Heart left ventricle (tissue), 16 donors: Measurements from ENCODE around the gene WWC1. TPM values are rescaled to one million over a fixed set of nuclear protein-coding genes. Genes with fewer than 3 reads are reported as not detected.
A peak's percentile ranks its signal among the peaks of the same experiment; 100 is the strongest.
"Not testable (repeated sequence)": the region's sequence is repeated elsewhere in the genome, so short reads cannot be mapped to it uniquely, and the experiment has no call there.

Source experiments
- ATAC-seq, 4 donors: fragments of 200-7000 bp; cut with Tn5 transposase; one replicate each; pipeline ENCODE4 v1.9.1; 2020 to 2022; ENCODE audit warnings: moderate library complexity in 4 of 4, mild to moderate bottlenecking in 3 of 4, moderate number of reproducible peaks in 1 of 4
- DNase-seq, 5 donors: peaks; one replicate each; pipeline ENCODE4 v3.0.0-alpha.2; 2020
- H3K27ac ChIP-seq, 12 donors: fragments of 200-600 bp; sonication (generic) in 4 of 12; one replicate each; pipeline versions ENCODE4 v1.5.0 to v1.8.0; 2016 to 2022; ENCODE audit warnings: mild to moderate bottlenecking in 2 of 12
- H3K27me3 ChIP-seq, 9 donors: fragments of 200-600 bp; sonication (generic) in 2 of 9; one replicate each; pipeline versions ENCODE4 v1.5.1 to v1.8.0; 2016 to 2022; ENCODE audit warnings: mild to moderate bottlenecking in 3 of 9
- H3K36me3 ChIP-seq, 9 donors: fragments of 200-600 bp; sonication (generic) in 2 of 9; one replicate each; pipeline versions ENCODE4 v1.5.0 to v1.8.0; 2018 to 2022; ENCODE audit warnings: mild to moderate bottlenecking in 2 of 9
- H3K4me1 ChIP-seq, 12 donors: fragments of 200-600 bp; sonication (generic) in 4 of 12; one replicate each; pipeline versions ENCODE4 v1.5.0 to v1.8.0; 2016 to 2022; ENCODE audit warnings: mild to moderate bottlenecking in 3 of 12
- H3K4me3 ChIP-seq, 12 donors: fragments of 200-600 bp; sonication (generic) in 4 of 12; one replicate each; pipeline versions ENCODE4 v1.5.0 to v1.8.0; 2017 to 2022; ENCODE audit warnings: mild to moderate bottlenecking in 9 of 12, moderate library complexity in 4 of 12
- H3K9me3 ChIP-seq, 12 donors: fragments of 200-600 bp; sonication (generic) in 4 of 12; one replicate each; pipeline versions ENCODE4 v1.5.0 to v1.8.0; 2016 to 2022; ENCODE audit warnings: mild to moderate bottlenecking in 1 of 12
- CTCF ChIP-seq, 12 donors: fragments of 200-600 bp; sonication (generic) in 4 of 12; IDR thresholded peaks; one replicate each; pipeline versions ENCODE4 v1.5.0 to v1.8.0; 2018 to 2022; ENCODE audit warnings: antibody characterized with exemption in 12 of 12, mild to moderate bottlenecking in 5 of 12
- POLR2A ChIP-seq, 2 donors: fragments of 450-650 bp; IDR thresholded peaks; one replicate each; pipeline ENCODE4 v1.6.1; 2017; ENCODE audit warnings: antibody characterized with exemption in 2 of 2, mild to moderate bottlenecking in 2 of 2, moderate library complexity in 2 of 2
- WGBS, 4 donors: extraction: QIAGEN DNeasy Blood & Tissue Kit in 2 of 4; methylation state at CpG; one replicate each; pipeline versions ENCODE4 v1.1.5 to v1.1.7; 2013 to 2018; 5-methylcytosine and 5-hydroxymethylcytosine counted together
- intact Hi-C, 10 donors: fragments of 100-400 bp; cut with DNase I; formaldehyde crosslinking; loops; one replicate each; pipeline versions ENCODE4 v1.11.1 to v1.14.2; 2022
- polyA plus RNA-seq, 2 donors: library from polyadenylated mRNA; stranded (reverse); fragments of 200-250 nt; gene quantifications; one replicate each; pipeline ENCODE4 v1.2.3, GENCODE V29; 2013
- total RNA-seq, 9 donors: library from RNA; depleted of rRNA in 2 of 9; stranded (reverse); fragments of >200 nt in 2 of 9; fragmentation: NEBNext Ultra II Directional in 3 of 9; extraction: Animal tissue kit (Norgen Biotek cat#: 25700) in 3 of 9; gene quantifications; one replicate each; pipeline versions ENCODE4 v1.1.0 to v1.2.4, GENCODE V29; 2016 to 2023
- donor health status: ischemic (EF 13 %, LVEDD 7.1; RV severe dilation, severe dysfunction).
- donor health status: healthy with polysubstance abuse.
- donor health status: DM: no; HTN: yes; CAD: no.
- donor health status: DM: no; HTN: no; CAD: no.
- donor health status: ischemic (EF 25% LVEDD 6.9; RV normal size, moderate dysfunction).
- donor health status: ischemic (EF 25% LVEDD 5.7; RV mildly dilated, moderate dysfunction).
- donor health status: healthy.
- donor health status: DM: yes; HTN: yes; CAD: no.
- donor health status: ischemic (EF 35%, LVEDD 5.7; RV mildly dilated, moderate dysfunction).
- donor health status: nonischemic (EF 11% LVEDD 7.7; RV severe dilation, severe dysfunction).
- donor health status: DM: yes; HTN: yes; CAD: no.
- donor health status: PGD.
- donor health status: ischemic (EF 29% LVEDD 5.4; RV normal size, mild dysfunction).
- donor health status: nonischemic (EF 23%, LVEDD 6.1; RV moderate dilation, normal function).

WWC1 gene
- total and polyA plus RNA-seq, 11 donors, result 0.23 to 21.5 (median 1.7) TPM

GRCh38 chr5:168432903-168433302, 141.5 kb downstream of the WWC1 start:
- Histone ChIP-seq H3K36me3 (no peaks in the 10 kb centered on the region), H3K27ac (no peak overlapping the region), H3K9me3 (no peaks in the 10 kb centered on the region), H3K27me3 (no peaks in the 10 kb centered on the region), H3K4me3 (no peak overlapping the region), H3K4me1 (no peaks in the 10 kb centered on the region)
- WGBS, 4 donors, result 87 to 91% (median 88%) methylated on average over 4 of the region's 4 CpGs
- ATAC-seq (no peak), DNase-seq (no peak)
- intact Hi-C loops, result no loop called here
- TF ChIP-seq CTCF (IDR thresholded peaks at IDR 0.05), result no peak
- no peak for TF ChIP-seq POLR2A (IDR thresholded peaks at IDR 0.05)

- no peaks in the 10 kb centered on the region for H3K36me3 ChIP-seq
- DNase-seq (no peak), ATAC-seq (peak in 1 of 4 donors; percentile 16)
- no peaks in the 10 kb centered on the region for H3K9me3 ChIP-seq
- TF ChIP-seq CTCF (IDR thresholded peaks at IDR 0.05), result no peak
- no peak for TF ChIP-seq POLR2A (IDR thresholded peaks at IDR 0.05)
- no peaks in the 10 kb centered on the region for H3K4me1 ChIP-seq
- intact Hi-C loops, result no loop called here
- 50 to 59% (median 54%) methylated on average over 7 to 9 of the region's 9 CpGs for WGBS, 4 donors
- no peak overlapping the region for H3K4me3 ChIP-seq
- no peak overlapping the region for H3K27ac ChIP-seq
- no peaks in the 10 kb centered on the region for H3K27me3 ChIP-seq
These were observed 142.6 kb downstream of the WWC1 start for GRCh38 chr5:168434001-168434400.

GRCh38 chr5:168434746-168435321, 143.4 kb downstream of the WWC1 start:
- no peak for TF ChIP-seq CTCF (IDR thresholded peaks at IDR 0.05)
- no peak for TF ChIP-seq POLR2A (IDR thresholded peaks at IDR 0.05)
- Histone ChIP-seq H3K4me3 (no peak overlapping the region), H3K9me3 (no peaks in the 10 kb centered on the region), H3K4me1 (no peaks in the 10 kb centered on the region), H3K36me3 (no peaks in the 10 kb centered on the region), H3K27ac (no peak overlapping the region), H3K27me3 (no peaks in the 10 kb centered on the region)
- intact Hi-C loops, result no loop called here
- ATAC-seq (peak in 1 of 4 donors; percentile 13), DNase-seq (no peak)
- 59 to 82% (median 73%) methylated on average over 8 of the region's 8 CpGs for WGBS, 4 donors

GRCh38 chr5:168435340-168435739, 143.9 kb downstream of the WWC1 start:
- H3K27me3 ChIP-seq, intact Hi-C loops, H3K27ac ChIP-seq, H3K4me1 ChIP-seq, H3K4me3 ChIP-seq, H3K36me3 ChIP-seq, H3K9me3 ChIP-seq, ATAC-seq, DNase-seq: not testable (repeated sequence)
- WGBS, 4 donors, result 88 to 94% (median 93%) methylated on average over 4 of the region's 4 CpGs

- DNase-seq (no peak), ATAC-seq (no peak)
- Histone ChIP-seq H3K36me3 (no peaks in the 10 kb centered on the region), H3K27me3 (no peaks in the 10 kb centered on the region), H3K4me1 (no peaks in the 10 kb centered on the region), H3K9me3 (no peaks in the 10 kb centered on the region), H3K4me3 (no peak overlapping the region), H3K27ac (no peak overlapping the region)
- WGBS, 4 donors, result 70 to 77% (median 72%) methylated on average over 5 of the region's 5 CpGs
- intact Hi-C loops, result no loop called here
- no peak for TF ChIP-seq CTCF (IDR thresholded peaks at IDR 0.05)
- no peak for TF ChIP-seq POLR2A (IDR thresholded peaks at IDR 0.05)
These were observed 146.9 kb downstream of the WWC1 start for GRCh38 chr5:168438349-168438748.
